Hematopoietic multipotent progenitor cell treated with erythropoietin and hydrocortisone succinate and interleukin-3 and kit ligand, for 8 days (in vitro differentiated cells): ENCODE data around the gene KLKB1.

Experiments used
- DNase-seq: peaks from one replicate; pipeline ENCODE4 v3.0.0-alpha.2; 2015

The KLKB1 gene

DNA sequence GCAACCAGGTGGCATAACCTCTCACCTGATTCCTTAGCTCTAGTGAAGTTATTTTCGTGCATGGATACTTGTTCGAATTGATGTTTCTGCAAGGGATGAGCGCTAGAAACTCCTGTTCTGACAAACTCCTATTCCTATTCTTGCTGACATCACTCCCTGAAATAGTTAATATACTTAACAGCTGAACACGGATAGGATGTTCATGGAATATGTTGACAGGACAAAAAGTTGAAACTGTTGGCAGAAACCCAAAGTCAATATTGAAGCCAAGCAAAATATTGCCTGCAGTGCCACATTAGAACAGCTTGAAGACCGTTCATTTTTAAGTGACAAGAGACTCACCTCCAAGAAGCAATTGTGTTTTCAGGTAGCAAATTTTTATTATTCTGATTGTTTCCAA is at the start of gene KLKB1:
KLKB1 (plus strand) TSS at position 287 of the 400 bp plus-strand sequence. CDS start 689 bp downstream, outside the sequence.
- DNase-seq: no peak

DNA sequence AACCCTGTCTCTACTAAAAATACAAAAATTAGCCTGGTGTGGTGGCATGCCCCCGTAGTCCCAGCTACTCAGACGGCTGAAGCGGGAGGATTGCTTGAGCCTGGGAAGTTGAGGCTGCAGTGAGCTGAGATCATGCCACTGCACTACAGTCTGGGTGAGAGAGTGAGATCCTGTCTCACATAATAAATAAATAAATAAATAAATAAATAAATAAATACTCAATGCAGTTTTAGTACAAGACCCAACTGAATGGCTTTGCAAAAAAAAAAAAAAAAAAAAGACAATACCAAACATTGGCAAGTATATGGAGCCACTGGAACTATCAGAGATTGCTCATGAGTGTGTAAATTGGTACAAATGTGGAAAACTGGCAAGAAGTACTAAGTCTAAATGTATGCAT is 39.2 kb upstream of the KLKB1 start:
- DNase-seq: no peak

DNA sequence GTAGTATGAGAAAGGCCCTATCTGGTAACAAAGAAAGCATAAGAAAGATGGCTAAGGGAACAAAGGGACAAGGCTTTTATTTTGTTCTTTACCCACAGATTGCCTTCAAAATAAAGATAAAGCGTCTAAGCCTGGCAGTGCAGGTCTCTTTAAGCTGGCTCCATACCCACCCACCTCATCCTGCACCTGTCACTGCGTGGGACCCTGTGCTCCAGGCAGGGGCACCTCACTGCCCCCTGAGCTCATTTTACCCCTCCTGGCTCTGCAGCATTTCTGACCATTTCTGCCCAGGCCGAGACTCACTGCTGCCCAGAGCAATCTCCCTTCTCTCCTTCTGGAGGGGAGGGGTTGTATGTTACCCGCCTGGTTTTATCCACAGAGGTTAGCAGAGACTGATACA is 37.7 kb upstream of the KLKB1 start:
- DNase-seq: peak; percentile 8

DNA sequence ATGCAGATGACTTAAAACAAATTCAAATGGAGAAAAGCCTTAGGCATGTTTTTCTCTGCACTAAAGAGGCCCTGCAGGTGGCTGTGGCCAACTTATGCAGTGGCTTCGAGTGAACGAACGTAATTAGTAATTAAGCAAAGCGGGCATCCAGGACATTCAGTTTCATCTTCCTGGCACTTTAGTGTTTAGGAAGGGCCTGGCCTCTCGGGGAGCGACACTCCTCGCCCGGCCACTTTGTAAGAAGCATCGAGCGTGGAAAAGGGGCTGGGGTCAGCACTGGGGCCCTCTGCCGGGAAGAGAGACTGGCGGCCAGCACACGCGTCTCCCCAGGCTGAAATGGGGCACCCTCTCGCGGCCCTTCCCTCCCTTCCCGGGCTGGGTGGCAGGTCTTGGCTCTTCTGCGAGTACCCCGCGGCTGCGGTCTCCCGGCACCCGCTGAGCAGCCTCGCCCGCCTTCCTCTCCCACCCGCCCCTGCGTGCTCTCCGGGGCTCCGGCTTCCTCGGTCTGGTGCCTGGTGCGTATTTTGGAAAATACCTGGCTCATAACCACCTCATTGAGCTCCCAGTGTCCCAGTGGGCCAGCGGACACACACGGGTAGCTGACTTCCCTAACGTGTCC is 36.6 kb upstream of the KLKB1 start:
- peak; percentile 57 for DNase-seq

DNA sequence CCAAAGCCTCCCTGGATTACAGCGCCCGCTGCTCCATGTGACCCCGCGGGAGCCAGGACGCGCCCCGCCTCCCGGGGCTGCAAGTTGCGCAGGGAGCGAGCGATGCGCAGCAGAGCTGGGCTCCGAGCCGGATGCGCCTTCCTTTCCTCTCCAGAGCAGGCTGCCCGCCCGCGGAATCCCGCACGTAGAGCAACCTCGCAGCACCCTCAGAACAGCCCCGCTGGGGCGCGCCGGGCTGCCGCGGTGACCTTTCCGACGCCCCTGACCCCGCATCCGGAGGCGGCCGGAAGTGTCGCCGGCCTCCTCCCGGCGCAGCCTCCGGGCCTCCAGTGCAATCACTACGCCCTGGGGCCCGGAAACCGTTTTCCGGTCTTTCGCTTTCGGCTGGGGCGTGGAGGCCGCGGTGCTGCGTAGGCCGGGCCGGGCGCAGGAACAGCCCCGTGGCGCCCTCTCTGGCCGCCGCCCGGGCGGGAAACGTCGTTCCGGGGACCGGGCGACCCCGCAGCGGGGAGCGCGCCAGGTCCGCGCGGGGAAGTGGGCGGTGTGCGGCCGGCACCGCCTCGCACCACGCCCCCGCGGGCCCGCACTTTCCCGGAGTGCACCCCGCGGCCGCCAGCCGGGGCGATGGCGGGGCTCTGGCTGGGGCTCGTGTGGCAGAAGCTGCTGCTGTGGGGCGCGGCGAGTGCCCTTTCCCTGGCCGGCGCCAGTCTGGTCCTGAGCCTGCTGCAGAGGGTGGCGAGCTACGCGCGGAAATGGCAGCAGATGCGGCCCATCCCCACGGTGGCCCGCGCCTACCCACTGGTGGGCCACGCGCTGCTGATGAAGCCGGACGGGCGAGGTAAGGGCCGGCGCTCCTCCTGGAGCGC is 35.9 kb upstream of the KLKB1 start, which contains the start of gene CYP4V2:
CYP4V2 (plus strand) TSS at position 368 of the 866 bp plus-strand sequence; CDS start at position 625, 257 bp downstream.
- peak; percentile 86 for DNase-seq

DNA sequence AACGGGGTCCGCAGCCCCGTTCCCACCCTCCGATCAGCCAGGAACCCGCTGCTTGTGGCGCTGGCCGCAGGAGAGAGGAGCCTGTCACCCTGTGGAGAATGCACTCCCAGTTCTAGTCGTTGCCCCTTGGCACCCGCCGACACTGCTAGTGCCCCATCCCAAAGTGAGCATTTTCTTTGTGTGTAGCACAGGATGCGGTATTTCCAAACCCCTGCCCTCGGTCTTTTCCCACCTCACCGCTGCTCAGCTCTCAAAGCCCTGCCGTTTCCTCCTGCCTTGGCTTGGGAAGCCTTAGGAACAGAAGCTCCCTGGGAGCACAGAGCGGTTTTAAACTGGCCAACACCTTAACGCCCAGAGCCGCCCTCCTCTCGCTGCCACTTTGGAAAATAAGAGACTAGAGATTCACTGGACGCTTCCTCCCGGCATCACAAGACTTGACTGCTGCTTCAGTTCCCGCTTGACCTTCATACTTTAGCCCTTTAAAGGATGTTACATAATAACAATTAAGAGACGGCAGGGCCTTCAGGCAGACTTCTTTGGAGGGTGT is 35.2 kb upstream of the KLKB1 start:
- peak; percentile 47 for DNase-seq

DNA sequence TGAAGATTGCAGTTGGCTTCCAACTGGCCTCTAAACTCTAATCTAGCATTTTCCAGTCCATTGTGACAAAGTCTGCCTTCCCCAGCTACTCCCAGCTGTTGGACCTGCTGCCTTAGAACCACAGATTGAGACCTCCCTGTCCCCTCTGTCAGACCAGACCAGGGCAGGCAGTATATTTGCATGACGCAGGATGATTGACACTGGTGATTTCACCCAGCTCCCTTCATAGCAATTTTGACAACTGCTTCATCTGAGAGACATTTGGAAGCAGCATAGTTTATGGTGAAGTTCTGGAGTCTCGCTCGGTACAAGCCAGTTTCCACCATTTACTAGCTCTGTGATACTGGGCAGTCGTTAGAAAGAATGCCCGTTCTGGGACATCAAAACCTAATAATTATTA is 33.5 kb upstream of the KLKB1 start:
- no peak for DNase-seq

DNA sequence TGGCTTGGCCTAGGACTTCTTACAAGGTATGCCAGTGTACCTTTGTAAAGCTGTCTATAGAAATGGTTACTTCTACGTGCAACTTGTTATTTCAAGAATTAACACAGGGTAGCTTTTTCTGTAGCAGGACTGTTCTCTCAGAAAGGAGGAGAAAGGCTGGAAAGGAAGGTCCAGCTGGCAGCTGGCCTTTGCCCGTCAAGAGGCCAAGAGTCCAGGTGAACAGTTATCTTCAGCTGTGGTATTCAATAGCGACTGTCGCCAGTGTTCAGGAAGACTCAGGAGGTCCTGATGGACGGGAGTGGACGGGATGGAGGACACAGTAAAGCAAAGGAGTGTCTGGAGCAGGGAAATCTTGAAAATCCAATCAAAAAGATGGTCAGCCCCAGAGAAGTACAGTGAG is 31.2 kb upstream of the KLKB1 start:
- no peak for DNase-seq

DNA sequence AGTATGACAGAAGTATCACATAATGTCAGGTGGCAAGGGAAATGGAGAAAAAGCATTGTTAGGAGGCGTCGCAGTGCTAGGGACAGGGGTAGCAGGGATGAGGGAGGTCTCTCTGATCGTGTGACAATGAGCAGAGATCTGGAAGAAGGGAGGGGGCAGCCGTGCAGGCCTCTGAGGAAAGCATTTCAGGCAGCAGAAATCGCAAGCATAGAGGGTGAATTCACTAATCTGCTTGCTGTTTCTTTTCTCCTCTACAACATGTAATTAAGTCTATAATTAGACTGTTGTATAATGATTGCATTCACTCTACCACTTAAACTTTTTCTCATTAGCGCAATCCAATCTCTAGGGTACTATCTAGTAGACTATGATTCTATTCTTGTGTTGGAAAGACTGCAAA is 26.8 kb upstream of the KLKB1 start:
- no peak for DNase-seq

DNA sequence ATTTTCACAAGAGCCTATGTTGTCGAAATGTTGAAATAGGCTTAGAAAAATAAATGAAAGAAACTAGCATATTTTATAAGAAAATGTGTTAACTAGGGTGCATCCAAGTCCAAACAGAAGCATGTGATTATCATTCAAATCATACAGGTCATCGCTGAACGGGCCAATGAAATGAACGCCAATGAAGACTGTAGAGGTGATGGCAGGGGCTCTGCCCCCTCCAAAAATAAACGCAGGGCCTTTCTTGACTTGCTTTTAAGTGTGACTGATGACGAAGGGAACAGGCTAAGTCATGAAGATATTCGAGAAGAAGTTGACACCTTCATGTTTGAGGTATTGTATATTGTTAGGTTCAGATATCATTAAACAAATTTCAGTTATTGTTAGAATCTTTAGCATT is 26.3 kb upstream of the KLKB1 start:
- no peak for DNase-seq

DNA sequence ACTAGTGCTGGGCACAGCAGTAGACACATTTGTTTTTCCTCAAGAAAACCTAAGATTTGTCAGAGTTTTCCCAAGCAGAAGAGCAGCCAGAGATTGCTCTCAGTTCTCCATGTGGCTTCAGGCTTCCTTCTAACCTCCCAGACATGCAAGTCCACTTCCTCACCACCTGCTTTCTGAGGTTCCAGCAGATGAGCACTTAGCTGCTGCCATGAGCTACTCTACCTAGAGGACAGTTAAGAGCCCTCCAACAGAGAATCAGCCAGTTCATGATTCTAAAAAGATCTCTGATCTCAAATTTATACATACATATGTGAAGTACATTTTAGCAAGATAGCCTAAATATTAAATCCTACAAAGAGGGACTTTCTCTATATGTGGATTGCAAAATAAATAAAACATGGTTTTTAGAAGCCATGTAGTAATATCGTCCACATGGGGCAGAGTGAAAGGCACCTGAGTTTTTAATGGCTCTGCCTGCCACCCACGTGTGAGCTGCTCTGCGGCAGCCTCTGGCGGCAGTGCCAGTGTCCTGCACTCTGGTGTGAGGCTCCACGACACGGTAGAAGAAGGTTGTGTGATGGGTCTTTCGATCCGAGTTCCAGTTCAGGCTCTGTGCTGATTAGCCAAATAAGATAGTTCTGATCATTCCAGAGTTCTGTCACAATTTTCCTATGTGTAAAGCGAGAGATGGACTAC is 25.6 kb upstream of the KLKB1 start:
- DNase-seq: peak; percentile 80

DNA sequence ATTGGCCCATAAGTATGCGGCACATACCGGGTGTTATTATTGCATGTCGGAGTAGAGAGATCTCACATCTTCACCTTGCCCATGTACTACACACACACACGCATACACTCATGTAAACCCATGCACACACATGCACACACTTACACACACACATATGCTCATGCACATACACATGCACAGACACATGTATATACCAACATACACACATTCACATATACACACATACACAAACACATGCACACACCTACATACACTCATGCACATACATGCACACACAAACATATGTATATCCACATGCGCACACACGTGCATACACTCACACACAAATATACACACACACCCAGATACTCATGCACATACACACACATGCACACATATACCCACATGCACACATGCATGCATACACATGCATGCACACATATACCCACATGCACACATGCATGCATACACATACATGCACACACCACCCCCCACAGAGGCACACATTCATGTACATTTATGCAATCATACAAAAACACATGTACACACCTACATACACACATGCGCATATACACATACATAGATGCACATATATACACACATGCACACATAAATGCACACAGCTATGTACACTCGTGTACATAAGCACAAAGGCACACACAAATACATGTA is 24.7 kb upstream of the KLKB1 start:
- no peak for DNase-seq

DNA sequence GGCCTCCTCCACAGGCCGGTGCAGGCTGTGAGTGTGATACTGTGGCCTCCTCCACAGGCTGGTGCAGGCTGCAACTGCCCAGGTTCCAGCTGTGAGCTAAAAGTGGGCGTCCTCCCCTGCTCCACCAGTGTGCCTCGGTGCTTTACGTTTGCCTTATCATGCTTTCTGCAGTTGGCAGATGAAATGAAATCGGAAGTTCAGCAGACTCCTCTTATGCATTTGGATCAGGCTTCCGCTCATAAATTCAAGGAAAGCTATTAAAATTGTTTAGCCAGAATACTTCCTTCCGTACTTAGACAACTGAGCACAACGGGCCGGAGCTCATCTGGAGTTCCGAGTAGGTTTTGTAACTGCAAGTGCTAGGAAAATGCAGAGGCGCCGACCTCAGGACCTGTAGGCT is 23.9 kb upstream of the KLKB1 start:
- DNase-seq: peak; percentile 83

DNA sequence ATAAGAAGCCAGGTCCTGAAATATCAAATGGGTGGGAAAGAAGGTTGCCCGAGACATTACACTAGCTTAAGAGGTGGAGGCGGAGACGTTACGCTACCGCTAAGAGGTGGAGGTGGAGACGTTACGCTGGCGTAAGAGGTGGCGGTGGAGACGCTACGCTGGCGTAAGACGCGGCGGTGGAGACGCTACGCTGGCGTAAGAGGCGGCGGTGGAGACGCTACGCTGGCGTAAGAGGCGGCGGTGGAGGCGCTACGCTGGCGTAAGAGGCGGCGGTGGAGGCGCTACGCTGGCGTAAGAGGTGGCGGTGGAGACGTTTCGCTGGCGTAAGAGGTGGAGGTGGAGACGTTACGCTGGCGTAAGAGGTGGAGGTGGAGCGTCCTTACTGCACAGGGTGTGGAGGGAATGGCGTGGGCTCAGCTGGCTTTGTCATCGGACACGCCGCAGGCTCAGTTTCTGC is 23.2 kb upstream of the KLKB1 start:
- peak; percentile 85 for DNase-seq

DNA sequence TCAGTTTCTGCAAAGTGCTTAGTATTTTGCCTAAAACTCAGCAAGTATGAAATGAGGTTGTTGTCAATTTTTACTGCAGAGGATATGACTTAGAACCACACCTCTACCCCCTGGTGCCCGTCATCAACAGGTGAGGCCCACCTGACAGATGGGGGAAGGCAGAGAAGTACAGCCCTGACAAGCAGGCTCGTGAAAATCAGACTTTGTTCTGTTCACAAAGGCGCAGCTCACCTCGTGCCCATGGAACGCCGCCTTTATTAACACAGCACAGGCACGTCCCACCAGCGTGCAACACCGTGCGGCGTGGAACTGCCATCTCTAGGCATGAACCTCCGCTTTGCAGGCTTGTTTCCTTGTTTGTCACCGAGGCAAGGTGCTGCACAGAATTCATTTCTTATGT is 22.6 kb upstream of the KLKB1 start:
- no peak for DNase-seq

DNA sequence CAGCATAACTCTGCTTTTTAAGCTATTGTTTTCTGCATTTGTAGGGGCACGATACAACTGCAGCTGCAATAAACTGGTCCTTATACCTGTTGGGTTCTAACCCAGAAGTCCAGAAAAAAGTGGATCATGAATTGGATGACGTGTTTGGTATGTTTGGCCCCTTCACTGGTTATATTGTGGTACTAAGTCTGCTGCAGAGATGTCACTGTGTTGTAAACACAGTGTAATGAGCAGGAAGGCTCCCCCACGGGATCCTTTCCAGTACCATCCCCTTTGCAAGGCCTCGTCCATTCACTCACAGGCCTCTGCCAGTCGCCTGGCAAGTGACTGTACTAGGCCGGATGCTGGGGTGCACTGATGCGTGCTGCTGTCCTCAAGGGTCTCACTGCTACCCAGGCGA is 22.2 kb upstream of the KLKB1 start:
- no peak for DNase-seq

DNA sequence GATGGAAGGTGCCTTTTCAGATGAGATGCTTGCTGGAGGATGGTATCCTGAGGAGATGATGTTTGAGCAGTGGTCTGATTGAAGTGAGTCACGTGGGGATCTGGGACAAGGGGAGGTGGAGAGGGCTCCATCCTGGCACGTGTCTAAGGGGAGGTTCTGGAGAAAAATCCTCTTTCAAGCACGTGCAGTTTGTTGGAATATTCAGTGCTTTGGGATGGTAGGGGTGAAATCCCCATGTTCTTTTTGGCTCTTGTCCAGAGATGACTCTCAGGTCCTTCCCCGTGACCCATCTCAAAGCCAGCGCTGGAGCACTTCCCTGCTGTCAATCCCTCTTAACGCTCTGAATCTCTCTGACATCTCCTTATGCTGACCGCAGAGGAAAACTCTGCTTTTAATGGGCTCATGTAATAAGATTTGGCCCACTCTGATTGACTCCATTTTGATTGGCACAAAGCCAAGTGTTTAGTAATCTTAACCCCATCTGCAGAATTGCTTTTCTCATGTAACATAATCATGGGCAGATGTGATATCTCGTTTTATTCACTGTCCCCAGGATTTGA is 10.8 kb upstream of the KLKB1 start:
- no peak for DNase-seq

DNA sequence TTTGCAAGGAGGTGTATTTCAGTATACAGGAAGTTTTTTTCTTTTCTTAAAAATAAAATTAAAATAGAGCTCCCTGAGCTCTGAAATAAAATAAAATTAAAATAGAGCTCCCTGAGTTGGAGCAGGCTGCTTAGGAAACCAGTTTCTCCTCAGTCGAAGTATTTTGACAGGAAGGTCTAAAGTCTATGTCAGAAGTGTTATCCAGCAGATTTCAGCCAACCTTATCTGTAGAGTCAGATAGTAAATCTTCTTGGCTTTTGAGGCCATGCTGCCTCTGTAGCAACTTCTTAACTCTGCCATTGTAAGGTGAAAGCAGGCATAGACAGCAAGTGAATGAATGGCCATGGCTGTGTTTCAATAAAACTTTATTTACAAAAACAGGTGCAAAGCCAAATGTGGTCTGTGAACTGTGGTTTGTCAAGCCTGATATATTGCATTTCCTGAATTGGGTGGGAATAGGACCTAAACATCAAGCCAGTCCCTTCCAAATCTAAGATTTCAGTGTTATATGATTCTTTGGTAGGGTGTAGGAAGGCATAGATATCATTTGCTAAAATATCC is 9.5 kb upstream of the KLKB1 start:
- DNase-seq: no peak

DNA sequence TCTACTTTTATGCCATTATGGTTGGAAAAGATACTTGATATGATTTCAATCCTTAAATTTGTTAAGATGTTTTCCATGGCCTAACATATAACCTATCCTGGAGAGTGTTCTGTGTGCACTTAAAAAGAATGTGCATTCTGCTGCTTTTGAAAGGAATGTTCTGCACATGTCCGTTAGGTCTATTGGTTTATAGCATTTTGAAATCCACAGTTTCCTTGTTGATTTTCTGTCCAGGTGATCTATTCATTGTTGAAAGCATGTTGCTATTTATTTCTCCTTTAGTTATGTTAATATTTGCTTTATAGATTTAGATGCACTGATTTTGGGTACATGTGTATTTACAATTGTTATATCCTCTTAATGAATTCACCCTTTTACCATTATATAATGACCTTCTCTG is 5.7 kb upstream of the KLKB1 start:
- no peak for DNase-seq

DNA sequence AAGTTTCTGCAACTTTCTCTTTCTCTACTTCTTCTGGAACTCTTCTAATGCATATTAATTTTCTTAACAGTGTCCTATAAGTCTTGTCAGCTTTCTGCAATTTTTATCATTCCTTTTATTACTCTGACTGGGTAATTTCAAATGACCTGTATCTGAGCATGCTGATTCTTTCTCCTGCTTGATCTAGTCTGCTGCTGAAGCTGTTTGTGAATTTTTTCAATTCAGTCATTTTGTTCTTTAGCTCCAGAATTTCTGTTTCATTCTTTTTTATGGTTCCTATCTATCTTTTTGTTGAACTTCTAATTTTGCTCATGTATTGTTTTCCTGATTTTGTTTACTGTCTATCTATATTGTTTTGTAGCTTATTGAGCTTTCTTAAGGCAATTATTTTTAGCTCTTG is 1.5 kb upstream of the KLKB1 start:
- DNase-seq: no peak

DNA sequence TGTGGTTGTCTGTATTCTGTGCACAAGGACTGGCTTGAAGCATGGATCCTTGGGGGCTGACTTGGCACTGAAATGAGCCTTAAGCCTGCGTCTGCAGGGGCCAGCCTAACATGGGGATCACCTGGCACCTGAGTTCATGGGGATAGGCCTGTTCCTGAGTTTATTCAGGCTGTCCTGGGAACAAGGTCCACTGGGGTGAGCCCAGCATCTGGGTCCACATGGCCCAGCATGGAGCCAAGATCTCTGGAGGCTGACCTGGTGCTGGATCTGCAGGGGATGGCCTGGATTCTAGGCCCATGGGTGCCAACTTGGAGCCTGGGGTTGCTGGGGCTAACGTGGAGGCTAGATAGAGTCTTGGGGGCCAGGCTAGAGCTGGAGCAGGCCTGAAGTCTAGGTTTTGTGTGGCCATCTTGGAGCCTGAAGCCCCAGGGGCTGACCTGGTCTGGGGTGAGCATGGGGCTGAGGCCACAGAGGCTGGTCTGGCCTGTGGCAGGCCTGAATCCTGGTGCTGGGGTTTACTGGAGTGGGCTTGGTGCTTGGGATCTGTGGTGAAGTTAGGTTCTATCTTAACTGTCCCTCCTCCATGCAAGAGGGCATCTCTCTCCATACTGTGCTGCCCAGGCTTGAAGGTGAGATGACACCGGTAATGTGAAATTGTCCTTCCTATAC is 652 bp upstream of the KLKB1 start:
- DNase-seq: no peak
